HFF-Myc (cell line): ENCODE results near the gene CCK.

Source experiments
- DNase-seq: peaks from one replicate; pipeline ENCODE4 v3.0.0-alpha.2; 2011; ENCODE audit warnings: low read depth; ENCODE audit errors: extremely low read depth
- H3K4me3 ChIP-seq: replicated peaks from 2 replicates; pipeline ENCODE4 v1.5.1; 2011; ENCODE audit warnings: low read depth, mild to moderate bottlenecking, control low read depth, low read length
- TF ChIP-seq, protein P1 (sequence below): IDR thresholded peaks from 2 replicates; pipeline ENCODE4 v1.5.1; 2012; ENCODE audit warnings: mild to moderate bottlenecking, low read depth, low read length, control low read depth; ENCODE audit errors: missing control alignments

The CCK gene

DNA sequence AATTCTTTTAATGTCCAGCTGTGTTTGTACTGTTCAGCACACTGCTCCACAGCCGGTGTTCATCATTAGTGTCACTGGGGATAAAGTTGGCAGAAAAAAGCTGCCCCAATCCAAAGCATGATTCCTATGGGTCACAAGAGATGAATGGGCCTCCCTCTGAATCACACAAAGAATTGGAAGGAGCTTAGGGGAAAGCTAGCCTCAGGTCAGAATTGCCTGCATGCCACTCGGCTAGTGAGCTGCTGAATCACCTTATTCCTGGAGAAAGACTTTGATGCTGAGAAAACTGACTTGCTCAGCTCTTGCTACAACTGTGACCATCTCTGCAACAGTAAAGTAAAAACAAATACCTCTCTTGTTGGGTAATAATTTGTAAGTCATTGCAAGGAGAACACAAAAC, 3.5 kb downstream of the CCK start:
- H3K4me3 ChIP-seq = no peak overlapping the region
- TF ChIP-seq, protein P1, sequence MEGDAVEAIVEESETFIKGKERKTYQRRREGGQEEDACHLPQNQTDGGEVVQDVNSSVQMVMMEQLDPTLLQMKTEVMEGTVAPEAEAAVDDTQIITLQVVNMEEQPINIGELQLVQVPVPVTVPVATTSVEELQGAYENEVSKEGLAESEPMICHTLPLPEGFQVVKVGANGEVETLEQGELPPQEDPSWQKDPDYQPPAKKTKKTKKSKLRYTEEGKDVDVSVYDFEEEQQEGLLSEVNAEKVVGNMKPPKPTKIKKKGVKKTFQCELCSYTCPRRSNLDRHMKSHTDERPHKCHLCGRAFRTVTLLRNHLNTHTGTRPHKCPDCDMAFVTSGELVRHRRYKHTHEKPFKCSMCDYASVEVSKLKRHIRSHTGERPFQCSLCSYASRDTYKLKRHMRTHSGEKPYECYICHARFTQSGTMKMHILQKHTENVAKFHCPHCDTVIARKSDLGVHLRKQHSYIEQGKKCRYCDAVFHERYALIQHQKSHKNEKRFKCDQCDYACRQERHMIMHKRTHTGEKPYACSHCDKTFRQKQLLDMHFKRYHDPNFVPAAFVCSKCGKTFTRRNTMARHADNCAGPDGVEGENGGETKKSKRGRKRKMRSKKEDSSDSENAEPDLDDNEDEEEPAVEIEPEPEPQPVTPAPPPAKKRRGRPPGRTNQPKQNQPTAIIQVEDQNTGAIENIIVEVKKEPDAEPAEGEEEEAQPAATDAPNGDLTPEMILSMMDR = no peak
- DNase-seq = no peak

DNA sequence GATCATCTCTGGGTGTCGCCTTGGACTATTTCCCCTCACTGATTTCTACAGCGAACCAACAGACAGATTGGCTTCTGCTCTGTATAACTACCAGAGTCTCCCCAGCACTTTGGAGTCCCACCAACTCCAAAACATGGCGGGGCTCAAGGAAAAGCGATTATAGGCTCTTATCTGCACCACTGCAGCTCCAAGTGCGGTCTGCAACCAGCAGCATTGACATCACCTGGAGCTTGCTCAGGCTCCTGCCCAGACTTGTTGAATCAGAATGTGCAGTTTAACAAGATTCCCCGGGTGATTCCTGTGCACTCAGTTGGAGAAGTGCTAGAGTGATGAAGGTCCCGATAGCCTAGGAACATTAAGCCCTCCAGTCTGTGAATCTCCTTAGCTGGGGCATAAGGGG, 9.0 kb downstream of the CCK start:
- TF ChIP-seq, protein P1 = no peak
- no peak for DNase-seq
- H3K4me3 ChIP-seq = no peak overlapping the region

GRCh38 chr3:42256135-42256819, 9.7 kb downstream of the CCK start:
- DNase-seq = no peak
- H3K4me3 ChIP-seq = no peak overlapping the region
- TF ChIP-seq, protein P1 = no peak

DNA sequence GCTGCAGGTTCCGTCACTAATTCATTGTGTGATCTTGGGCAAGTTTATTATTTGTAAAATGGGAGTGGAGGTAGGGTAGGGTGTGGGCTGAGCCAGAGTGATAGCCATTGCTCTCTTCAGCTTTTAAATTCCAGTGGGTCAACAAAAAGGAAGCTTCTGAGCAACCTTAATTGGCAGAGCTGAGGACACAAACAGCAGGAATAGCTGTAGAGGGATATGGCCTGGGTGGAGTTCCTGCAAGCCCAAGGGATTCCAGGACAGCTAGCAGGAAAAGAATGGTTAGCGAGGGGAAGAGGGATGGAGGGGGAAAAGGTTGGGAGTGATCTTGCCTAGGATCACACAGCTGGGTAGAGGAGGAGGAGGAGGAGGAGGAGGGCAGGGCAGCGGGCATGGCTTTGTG, 11.4 kb downstream of the CCK start:
- TF ChIP-seq, protein P1 = no peak
- no peak for DNase-seq

DNA sequence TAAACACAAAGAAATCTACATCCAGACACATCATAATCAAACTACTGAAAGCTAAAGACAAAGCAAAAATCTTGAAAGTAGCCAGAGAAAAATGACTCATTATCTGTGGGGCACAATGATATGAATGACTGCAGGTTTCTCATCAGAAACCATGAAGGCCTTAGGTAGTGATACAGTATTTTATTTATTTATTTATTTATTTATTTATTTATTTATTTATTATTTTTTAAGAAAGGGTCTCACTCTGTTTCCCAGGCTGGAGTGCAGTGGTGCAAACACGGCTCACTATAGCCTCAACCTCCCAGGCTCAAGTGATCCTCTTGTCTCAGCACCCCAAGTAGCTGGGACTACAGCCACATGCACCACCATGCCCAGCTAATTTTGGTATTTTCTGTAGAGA, 15.2 kb downstream of the CCK start:
- TF ChIP-seq, protein P1 = no peak
- H3K4me3 ChIP-seq = no peak overlapping the region
- DNase-seq = no peak

More for the DNA sequence above, 11.4 kb downstream of the CCK start:
- H3K4me3 ChIP-seq = no peak overlapping the region

DNA sequence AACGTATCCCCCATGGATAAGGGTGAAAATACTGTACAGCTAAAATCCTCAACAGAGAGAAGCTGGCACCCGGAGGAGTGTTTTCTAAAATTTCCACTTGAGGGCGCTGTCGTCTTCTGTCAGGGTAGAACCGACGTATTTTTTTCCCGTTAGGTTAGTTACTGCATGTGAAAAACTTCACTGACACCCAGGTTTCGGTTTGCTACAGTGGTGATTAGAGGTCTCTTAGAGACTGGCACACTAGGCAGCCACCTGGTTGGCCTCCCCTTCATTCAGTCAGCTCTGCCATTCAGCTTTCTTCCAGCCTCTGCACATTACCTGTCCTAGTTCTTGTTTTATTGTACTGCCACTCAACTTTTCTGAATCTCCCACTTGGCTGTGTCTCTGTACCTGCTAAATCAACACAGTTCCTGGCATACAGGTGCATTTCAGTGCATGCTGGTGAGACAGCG, 18.4 kb downstream of the CCK start:
- TF ChIP-seq, protein P1 = peak; percentile 57
- no peak for DNase-seq
- H3K4me3 ChIP-seq = no peak overlapping the region

DNA sequence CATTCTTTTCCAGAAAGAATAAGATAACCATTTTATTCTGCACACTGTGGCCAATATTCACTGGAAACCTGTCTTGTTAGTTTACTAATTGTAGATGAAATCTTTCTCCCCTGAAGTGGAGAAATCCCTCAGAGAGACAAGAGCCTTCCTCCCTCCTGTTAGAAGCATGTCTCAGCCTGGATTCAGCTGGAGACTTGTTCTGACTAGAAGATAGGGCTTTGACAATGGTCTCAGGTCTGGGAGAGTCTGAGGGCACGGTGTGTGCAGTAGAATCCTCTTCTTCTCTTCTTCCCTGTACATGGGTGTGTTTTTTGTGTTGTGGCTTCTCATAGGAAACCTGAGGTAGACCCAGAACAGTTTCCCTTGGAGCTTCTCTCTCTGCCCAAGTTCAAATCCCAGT, 19.9 kb downstream of the CCK start:
- TF ChIP-seq, protein P1 = no peak
- H3K4me3 ChIP-seq = no peak overlapping the region
- DNase-seq = no peak
